ENCODE results near the gene DNMT3L.
"Not testable (repeated sequence)": the region's sequence is repeated elsewhere in the genome, so short reads cannot be mapped to it uniquely, and the experiment has no call there.

DNMT3L gene

GRCh38 chr21:44241281-44241680, 20.4 kb downstream of the DNMT3L start:
- not testable (repeated sequence) for DNase-seq

GRCh38 chr21:44240842-44241241, 20.9 kb downstream of the DNMT3L start, which contains the start of gene ICOSLG:
ICOSLG (minus strand) TSS chr21:44240943; CDS start chr21:44240817, 126 bp downstream.
- not testable (repeated sequence) for DNase-seq

GRCh38 chr21:44240353-44240752, 21.3 kb downstream of the DNMT3L start:
- DNase-seq = not testable (repeated sequence)

- DNase-seq = not testable (repeated sequence)
Measured at GRCh38 chr21:44229561-44229960, 32.1 kb downstream of the DNMT3L start.

- not testable (repeated sequence) for DNase-seq
Measured at GRCh38 chr21:44228109-44228508, 33.6 kb downstream of the DNMT3L start.

- DNase-seq = not testable (repeated sequence)
Measured at GRCh38 chr21:44227614-44228013, 34.1 kb downstream of the DNMT3L start.

GRCh38 chr21:44225605-44226004, 36.1 kb downstream of the DNMT3L start:
- DNase-seq = not testable (repeated sequence)

GRCh38 chr21:44223334-44223733, 38.4 kb downstream of the DNMT3L start:
- DNase-seq = not testable (repeated sequence)

- DNase-seq = not testable (repeated sequence)
Measured at GRCh38 chr21:44220674-44221073, 41.0 kb downstream of the DNMT3L start.

- DNase-seq = not testable (repeated sequence)
Measured at GRCh38 chr21:44218461-44218860, 43.2 kb downstream of the DNMT3L start.

- not testable (repeated sequence) for DNase-seq
Measured at GRCh38 chr21:44211978-44212377, 49.7 kb downstream of the DNMT3L start.

- not testable (repeated sequence) for DNase-seq
Measured at GRCh38 chr21:44211574-44211973, 50.1 kb downstream of the DNMT3L start.

- not testable (repeated sequence) for DNase-seq
Measured at GRCh38 chr21:44207860-44208646, 53.6 kb downstream of the DNMT3L start.

- not testable (repeated sequence) for DNase-seq
Measured at GRCh38 chr21:44206698-44207676, 54.7 kb downstream of the DNMT3L start.

- not testable (repeated sequence) for DNase-seq
Measured at GRCh38 chr21:44206187-44206586, 55.5 kb downstream of the DNMT3L start.

- DNase-seq = not testable (repeated sequence)
Measured at GRCh38 chr21:44202590-44203299, 59.0 kb downstream of the DNMT3L start.

- DNase-seq = not testable (repeated sequence)
Measured at GRCh38 chr21:44199997-44200396, 61.7 kb downstream of the DNMT3L start.

GRCh38 chr21:44199448-44199847, 62.2 kb downstream of the DNMT3L start:
- no peak for DNase-seq

- not testable (repeated sequence) for DNase-seq
Measured at GRCh38 chr21:44197156-44197516, 64.6 kb downstream of the DNMT3L start.

All from SHP77 treated with DMSO at 0.1 percent for 48 hours (cell line).